Loucy (cell line): ENCODE results near the gene ORC2.

Source experiments
- EZH2phosphoT487 ChIP-seq: fragments of 200-600 bp; IDR thresholded peaks from 2 replicates; pipeline ENCODE4 v1.6.1; 2018; ENCODE audit warnings: antibody characterized with exemption, mild to moderate bottlenecking, moderate library complexity, borderline replicate concordance
- TF ChIP-seq, protein P1 (sequence below): fragments of 200-600 bp; sonication (generic); conservative IDR thresholded peaks from 2 replicates; pipeline ENCODE4 v1.5.1; 2014; ENCODE audit warnings: mild to moderate bottlenecking, antibody characterized with exemption, low read length

DNA sequence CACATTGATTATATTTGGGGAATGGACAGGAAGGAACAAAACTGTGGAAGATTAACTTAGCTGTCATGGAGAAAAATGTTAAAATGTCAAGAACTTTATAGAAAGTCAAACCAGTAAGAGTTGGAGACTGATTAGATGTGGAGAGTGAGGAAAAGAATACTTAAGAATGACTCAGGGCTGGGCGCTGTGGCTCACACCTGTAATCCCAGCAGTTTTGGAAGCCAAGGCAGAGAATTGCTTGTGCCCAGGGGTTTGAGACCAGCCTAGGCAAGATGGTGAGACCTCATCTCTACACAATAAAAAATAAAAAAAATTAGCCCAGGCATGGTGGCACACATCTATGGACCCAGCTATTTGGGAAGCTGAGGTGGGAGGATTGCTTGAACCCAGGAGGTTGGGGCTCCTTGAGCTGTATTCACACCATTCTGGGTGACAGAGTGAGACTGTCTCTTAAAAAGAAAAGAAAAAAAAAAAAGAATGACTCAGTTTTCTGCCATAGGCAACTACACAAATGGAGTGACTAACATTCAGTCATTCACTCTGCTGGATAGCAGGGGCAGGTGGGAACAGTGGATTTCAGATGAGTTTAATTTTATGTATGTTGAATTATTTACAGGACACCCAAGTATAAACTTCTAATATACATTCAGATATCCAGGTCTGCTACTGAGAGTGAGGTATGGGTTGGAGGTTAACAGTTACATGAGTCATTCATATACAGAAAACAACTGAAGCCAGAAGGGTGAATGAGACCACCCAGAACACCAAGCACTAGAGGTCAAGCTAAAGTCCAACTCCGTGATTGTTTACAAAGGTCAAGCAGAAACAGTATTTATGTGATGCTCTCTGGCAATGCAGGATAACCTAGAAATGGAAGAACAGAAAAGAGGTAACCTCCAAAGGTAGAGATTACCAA, 33.9 kb downstream of the ORC2 start:
- TF ChIP-seq, protein P1, sequence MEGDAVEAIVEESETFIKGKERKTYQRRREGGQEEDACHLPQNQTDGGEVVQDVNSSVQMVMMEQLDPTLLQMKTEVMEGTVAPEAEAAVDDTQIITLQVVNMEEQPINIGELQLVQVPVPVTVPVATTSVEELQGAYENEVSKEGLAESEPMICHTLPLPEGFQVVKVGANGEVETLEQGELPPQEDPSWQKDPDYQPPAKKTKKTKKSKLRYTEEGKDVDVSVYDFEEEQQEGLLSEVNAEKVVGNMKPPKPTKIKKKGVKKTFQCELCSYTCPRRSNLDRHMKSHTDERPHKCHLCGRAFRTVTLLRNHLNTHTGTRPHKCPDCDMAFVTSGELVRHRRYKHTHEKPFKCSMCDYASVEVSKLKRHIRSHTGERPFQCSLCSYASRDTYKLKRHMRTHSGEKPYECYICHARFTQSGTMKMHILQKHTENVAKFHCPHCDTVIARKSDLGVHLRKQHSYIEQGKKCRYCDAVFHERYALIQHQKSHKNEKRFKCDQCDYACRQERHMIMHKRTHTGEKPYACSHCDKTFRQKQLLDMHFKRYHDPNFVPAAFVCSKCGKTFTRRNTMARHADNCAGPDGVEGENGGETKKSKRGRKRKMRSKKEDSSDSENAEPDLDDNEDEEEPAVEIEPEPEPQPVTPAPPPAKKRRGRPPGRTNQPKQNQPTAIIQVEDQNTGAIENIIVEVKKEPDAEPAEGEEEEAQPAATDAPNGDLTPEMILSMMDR = no peak
- TF ChIP-seq EZH2phosphoT487 = no peak
